ENCODE results near the gene TMIGD1.
A peak's percentile ranks its signal among the peaks of the same experiment; 100 is the strongest.
"Not testable (repeated sequence)": the region's sequence is repeated elsewhere in the genome, so short reads cannot be mapped to it uniquely, and the experiment has no call there.

TMIGD1 gene

GRCh38 chr17:30357476-30357875 lies 23.6 kb upstream of the TMIGD1 start:
- DNase-seq, result no peak

GRCh38 chr17:30354701-30355100 lies 20.8 kb upstream of the TMIGD1 start:
- DNase-seq, result no peak

DNA sequence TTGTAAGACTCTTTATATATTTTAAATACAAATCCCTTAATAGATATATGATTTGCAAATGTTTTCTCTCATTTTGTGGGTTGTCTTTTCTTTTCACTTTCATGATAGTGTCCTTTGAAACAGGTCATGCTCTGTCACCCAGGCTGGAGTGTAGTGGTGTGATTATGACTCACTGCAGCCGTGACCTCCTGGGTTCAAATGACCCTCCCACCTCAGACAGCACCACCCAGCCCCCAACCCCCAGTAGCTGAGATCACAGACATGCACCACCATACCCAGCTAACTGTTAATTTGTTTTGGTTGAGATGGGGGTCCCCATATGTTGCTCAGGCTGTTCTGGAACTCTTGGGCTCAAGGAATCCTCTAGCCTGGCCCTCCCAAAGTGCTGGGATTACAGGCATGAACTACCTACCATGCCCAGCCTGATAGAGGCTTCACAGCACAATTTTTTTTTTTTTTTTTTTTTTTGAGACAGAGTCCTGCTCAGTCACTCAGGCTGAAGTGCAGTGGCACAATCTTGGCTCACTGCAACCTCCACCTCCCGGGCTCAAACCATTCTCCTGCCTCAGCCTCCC lies 18.5 kb upstream of the TMIGD1 start:
- DNase-seq, result no peak

GRCh38 chr17:30351735-30352134 lies 17.9 kb upstream of the TMIGD1 start:
- DNase-seq, result no peak

DNA sequence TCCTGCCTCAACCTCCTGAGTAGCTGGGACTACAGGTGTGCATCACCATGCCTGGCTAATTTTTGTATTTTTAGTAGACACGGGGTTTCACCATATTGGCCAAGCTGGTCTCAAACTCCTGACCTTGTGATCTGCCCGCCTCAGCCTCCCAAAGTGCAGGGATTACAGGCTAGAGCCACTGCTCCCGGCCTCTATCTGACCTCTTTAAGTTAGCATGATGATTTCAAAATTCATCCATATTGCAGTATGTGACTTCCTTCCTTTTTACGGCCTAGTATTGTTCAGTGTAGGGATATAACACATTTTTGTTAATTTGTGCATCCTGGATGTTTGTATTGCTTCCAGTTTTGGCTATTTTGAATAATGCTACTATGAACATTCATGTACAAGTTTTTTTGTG lies 17.4 kb upstream of the TMIGD1 start:
- DNase-seq, result not testable (repeated sequence)

DNA sequence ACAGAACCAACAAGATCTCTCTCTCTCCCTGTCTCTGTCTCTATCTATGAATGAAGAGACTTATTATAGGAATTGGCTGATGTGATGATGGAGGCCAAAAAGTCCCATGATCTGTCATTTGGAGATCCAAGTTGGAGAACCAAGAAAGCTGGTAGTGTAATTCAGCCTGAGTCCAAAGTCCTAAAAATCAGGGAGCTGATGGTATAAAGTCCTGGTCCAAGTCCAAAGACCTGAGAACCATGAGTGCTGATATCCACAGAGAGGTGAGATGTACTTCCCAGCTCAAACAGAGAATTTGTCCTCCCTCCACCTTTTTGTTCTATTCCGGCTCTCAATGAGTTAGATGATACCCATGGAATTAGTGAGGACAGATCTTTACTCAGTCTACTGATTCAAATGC lies 15.4 kb upstream of the TMIGD1 start:
- DNase-seq, result no peak

GRCh38 chr17:30347488-30347887 lies 13.6 kb upstream of the TMIGD1 start:
- DNase-seq, result no peak

GRCh38 chr17:30346221-30346795 lies 12.5 kb upstream of the TMIGD1 start:
- DNase-seq, result no peak

DNA sequence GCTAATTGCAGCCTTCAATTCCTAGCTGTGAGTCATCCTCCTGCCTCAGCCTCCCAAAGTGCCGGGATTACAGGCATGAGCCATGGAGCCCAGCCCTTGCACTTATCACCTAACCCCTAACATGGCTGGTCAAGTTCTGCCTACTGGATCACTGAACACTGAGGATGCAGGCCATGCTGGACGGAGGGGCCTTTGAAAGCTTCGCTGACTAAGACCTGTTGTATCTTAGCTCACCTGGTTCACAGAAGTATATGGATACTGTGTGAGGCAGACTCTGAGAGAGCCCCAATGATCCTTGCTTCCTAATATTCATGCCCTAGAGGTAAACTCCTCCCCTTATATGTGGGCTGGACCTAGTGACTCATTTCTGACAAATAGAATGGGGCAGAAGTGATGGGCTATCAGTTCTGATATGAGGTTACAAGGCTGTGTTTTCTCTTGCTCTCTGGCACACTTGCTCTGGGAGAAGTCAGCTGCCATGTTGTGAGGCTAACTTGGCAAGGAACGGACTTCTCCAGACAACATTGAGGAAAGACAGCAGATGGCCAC lies 11.7 kb upstream of the TMIGD1 start:
- DNase-seq, result no peak

- no peak for DNase-seq
Observed at GRCh38 chr17:30345089-30345433, 11.2 kb upstream of the TMIGD1 start.

- peak; percentile 48 for DNase-seq
Observed at GRCh38 chr17:30344283-30345088, 10.6 kb upstream of the TMIGD1 start.

- DNase-seq, result no peak
Observed at GRCh38 chr17:30343796-30344195, 9.9 kb upstream of the TMIGD1 start.

GRCh38 chr17:30343244-30343643 lies 9.4 kb upstream of the TMIGD1 start:
- DNase-seq, result not testable (repeated sequence)

GRCh38 chr17:30341703-30342249 lies 7.9 kb upstream of the TMIGD1 start:
- no peak for DNase-seq

DNA sequence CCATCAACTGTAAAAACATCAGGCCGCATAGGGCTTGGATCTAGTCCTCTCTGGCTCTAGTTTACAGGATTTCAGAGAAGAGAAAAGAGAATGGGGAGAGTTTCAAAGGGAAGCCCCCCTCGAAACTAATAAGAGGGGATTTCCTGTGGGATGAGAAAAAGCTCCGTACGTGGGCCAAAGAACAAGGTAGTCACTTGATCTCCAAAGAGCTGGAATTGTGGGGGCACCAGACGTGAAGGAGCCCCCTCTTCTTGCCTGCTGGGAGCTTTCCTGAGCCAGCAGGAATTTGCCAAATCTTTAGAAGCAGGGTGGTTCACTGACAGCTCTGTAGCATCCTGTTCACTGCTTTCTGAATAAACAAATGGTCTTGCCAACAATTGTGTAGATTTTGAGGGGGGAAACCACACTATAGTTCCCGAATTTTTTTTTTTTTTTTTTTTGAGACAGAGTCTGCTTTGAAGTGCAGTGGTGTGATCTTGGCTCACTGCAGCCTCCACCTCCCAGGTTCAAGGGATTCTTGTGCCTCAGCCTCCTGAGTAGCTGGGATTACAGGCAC lies 7.0 kb upstream of the TMIGD1 start:
- no peak for DNase-seq

DNA sequence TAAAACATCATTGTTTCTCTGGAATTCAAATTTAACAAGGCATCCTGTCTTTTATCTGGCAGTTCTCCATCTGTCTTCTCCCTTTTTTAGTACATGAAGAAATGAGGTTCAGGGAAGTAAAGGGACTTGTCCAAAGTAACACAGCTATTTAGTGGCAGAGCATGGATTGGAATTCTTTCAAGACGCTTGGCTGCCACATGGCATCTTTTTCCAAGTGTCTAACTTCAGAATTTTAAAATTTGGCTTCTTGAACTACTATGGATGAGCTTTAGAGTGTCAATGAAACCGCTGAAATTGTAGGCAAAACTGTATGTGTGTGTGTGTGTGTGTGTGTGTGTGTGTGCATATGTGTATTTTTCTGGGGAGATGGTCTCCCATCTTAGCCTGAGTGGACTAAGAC lies 5.2 kb upstream of the TMIGD1 start:
- DNase-seq, result no peak

DNA sequence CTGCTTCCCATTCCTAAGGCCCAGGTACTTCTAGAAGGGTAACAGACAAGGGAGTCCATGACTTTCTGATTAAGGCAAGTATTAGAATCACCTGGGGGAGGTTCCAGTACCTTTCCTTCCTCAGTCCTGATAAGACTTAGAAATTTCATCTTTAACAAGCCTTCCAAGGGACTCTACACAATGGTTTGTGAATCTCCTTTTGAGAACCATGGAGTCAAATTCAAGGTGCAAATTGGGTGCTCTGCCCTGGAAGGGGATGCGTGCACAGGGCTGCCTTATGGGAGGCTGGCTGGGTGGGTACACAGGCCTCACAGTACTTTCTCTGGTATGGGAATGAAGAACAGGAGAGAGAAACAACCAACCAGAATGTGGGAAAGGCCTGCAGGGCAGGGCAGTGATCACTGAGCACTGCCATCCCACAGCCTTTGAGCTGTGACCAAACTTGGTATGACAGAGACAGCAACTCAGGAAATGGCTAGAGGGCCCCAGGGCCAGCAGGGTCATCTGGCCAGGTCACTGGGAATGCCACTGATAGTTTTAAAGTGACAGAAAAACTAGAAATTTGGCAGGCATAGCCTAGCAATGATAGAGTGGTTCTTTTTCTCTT lies 3.6 kb upstream of the TMIGD1 start:
- no peak for DNase-seq

DNA sequence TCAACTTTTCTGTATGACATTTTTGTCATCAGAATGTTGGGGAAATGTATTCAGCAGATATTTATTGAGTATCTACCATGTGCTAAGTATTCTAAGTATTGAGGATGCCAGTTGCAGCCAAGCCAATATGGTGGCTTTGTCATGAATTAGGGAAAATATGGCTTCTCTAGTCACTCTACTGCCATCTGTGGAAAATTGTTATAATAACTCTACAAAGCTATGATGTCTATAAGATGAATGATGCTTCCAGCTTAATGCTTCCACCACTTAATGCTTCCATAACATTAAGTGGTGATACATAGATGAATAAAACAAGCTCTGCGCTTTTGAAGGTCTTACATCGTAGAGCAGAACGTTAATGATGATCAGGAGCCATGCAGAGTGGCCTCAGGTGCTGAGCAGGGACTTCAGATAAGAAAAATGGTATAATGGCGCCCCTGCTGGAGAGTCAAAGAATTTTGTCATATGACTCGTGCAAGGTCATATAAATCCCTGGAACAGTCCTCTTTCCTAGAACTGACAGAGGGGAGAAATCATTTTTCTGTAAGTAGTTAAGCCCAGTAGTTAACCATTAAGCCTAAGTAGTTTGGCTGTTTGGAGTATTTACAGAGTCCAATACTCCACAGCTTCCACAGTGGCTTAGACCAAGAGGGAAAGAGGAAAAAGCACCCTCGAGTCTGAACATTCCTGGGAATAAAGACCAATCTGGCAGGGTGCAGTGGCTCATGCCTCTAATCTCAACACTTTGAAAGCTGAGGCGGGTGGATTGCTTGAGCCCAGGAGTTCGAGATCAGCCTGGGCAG lies 2.7 kb upstream of the TMIGD1 start:
- peak; percentile 64 for DNase-seq

GRCh38 chr17:30334421-30334820 lies 564 bp upstream of the TMIGD1 start:
- no peak for DNase-seq

DNA sequence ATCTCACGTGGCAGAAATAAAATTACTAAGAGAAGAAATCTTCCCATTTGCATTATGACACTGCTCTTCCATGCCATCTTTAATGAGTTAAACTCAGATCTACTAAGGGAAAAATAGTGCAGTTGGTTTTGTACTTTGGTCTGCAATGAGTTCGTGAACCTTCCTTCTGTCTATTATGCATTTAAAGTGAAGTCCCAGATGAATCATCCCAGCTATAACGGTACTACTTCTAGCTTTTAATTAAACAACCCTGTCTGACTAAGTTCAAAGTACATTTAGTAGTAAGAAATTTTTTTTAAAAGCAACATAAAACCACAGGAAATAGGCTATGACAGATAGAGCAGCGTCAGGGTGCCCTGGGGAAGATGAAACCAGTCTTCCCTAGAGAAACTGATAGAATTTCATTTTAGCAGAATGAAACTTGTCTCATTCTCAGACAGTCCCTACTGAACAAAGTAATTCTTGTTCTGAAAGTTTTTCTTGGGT lies 1.8 kb downstream of the TMIGD1 start:
- peak; percentile 80 for DNase-seq

- no peak for DNase-seq
Observed at GRCh38 chr17:30326809-30327208, 7.0 kb downstream of the TMIGD1 start.

DNA sequence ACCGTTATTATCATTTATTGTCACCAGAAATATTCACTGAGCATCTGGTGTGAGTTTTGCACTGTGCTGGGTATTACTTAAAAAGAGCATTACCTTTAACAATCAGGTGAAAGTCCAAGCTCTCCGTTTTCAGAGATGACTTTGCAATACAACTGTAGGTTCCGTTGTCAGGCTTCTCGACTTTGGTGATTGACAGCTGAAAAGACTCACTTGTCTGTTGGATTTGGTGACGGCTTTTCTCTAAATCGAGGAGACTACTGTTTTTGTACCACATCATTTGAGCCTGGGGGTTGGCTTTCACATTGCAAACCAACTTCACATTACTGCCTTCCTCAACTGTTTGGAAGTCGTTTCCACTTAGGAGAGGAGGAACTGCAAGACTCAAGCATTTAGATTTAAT lies 9.1 kb downstream of the TMIGD1 start:
- no peak for DNase-seq
